ENCODE data around the gene NUP210L. TPM values are rescaled to one million over a fixed set of nuclear protein-coding genes. Genes with fewer than 3 reads are reported as not detected.
"Not testable (repeated sequence)": the region's sequence is repeated elsewhere in the genome, so short reads cannot be mapped to it uniquely, and the experiment has no call there.

Gene NUP210L
- total and polyA plus RNA-seq, 3 experiments from 2014 or later = 0.06 to 0.09 TPM; not detected in 1

DNA sequence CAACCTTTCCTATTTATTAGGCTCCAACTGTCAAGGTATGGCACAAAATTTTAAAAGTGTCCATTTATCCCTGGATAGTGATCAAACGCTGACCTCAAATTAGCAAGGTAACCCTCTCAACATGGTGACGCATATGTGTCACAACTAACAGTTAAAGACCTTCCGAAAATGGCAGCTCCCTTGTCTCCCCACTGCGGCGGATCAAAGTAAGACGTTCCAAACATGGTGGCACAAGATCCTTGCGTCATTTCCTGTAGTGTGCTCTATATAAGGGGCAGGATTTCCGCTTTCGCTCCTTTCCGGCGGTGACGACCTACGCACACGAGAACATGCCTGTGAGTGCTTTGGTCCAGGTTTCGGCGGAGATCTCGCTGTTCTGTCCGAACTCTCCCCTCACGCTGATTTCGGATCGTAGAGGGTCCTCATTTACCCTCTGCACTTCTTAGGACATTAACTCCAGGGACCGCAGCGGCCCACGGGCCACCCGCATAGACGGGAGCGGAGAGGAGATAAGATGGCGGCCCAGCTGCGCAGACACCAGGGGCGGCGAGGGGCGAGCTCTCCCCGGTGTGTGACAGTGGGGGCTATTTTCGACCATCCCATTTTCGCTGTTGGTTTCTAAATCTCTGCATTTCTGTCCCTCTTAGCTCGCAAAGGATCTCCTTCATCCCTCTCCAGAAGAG lies 164.3 kb downstream of the NUP210L start, which contains the start of gene RPS27:
RPS27 (plus strand) TSS at position 295 of the 683 bp plus-strand sequence; CDS start at position 330, 35 bp downstream.
- H3K27ac Mint-ChIP-seq = peak within 1 kb of the TSS; percentile 93 to 100 (median 100)
- peaks cover 14 to 45% (median 16%) of the 10 kb centered on the region in 3 donors for H3K36me3 Mint-ChIP-seq
- peak within 1 kb of the TSS; percentile 79 for H3K4me3 ChIP-seq (ENCODE audit: low read length)
- H3K4me1 ChIP-seq (ENCODE audit: insufficient read depth, low read length) = peaks cover 42% of the 10 kb centered on the region
- H3K27ac ChIP-seq (ENCODE audit: low read depth, low read length) = peak within 1 kb of the TSS; percentile 96
- H3K4me3 Mint-ChIP-seq = peak within 1 kb of the TSS; percentile 91 to 100 (median 97)
- H3K36me3 ChIP-seq (ENCODE audit: insufficient read depth, low read length) = peaks cover 34% of the 10 kb centered on the region
- DNase-seq = peak; percentile 77 to 96 (median 92)
- H3K9me3 ChIP-seq (ENCODE audit: low read length) = no peaks in the 10 kb centered on the region
- H3K4me1 Mint-ChIP-seq = peaks cover 36 to 61% (median 53%) of the 10 kb centered on the region in 3 donors
- H3K9me3 Mint-ChIP-seq = peaks cover 0 to 2% (median 0%) of the 10 kb centered on the region in 5 donors
- H3K27me3 ChIP-seq (ENCODE audit: insufficient read depth, low read length, poor library complexity, severe bottlenecking) = no peaks in the 10 kb centered on the region
- peaks cover 8% of the 10 kb centered on the region in 2 donors for H3K27me3 Mint-ChIP-seq
- ChIA-PET CTCF (interaction anchor here (1.2 to 9.1 kb wide), 4 partner anchors 10 to 193 kb away, joined by 3 to 94 read pairs (median 4); partner anchors contain the start of gene JTB), POLR2A (interaction anchor here (0.5 to 2.4 kb wide), 24 partner anchors 11 to 459 kb away, joined by 3 to 46 read pairs (median 5); partner anchors contain the start of genes CHTOP, CREB3L4, CRTC2 and DENND4B)

DNA sequence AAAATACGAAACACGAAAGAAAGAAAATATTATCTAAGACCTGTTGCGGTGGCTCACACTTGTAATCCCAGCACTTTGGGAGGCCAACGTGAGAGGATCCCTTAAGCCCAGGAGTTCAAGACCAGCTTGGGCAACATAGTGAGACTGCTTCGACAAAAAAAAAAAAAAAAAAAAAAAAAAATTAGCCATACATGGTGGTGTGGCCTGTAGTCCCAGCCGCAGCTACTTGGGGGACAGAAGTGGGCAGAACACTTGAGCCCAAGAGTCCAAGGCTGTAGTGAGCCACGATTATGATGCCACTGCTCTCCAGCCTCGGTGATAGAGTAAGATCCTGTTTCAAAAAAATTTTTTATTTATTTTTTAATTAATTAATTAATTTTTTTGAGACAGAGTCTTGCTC lies 167.3 kb downstream of the NUP210L start:
- H3K4me3 Mint-ChIP-seq = peak overlapping the region in 1 of 7 donors; percentile 45

DNA sequence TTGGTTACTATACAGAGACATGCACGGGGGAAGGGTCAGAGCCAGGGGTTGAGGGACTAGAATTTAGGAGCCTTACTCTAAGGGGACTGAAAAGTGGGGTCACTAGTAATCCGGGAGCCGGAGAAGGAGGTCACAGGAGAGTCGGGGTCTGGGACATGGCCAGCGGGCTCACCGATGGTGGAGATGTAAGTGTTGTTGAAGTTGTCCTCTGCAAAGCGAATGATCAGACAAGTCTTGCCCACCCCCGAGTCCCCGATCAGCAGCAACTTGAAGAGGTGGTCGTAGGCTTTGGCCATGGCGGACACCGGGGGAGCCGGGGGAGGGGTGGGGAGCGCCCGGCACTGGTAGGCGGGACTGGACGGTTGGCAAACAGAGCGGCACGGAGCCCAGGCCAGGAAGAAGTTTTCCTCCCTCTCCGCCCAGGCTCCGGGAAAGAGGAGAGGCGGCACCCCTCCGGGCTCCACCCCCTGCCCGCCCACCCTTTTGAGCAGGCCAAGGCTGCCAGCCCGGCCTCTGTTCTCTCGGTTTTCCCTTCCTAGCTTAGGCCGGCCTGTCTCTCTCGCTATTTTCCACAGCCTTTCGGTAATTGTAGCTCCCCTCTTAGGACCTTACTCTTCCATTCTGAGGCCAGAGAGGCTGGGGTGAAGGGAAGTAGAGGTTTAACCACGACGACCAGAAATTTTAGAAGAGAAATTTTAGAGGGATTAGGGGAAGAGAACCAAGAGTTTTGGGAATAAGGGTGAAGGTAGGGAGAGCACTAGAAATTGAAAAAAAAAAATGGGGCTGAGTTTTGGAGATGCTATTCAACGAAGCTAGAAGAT lies 168.7 kb downstream of the NUP210L start, which contains the start of gene RAB13:
RAB13 (minus strand) TSS at position 399 of the 821 bp plus-strand sequence; CDS start at position 296, 103 bp downstream.
- peaks cover 12 to 15% of the 10 kb centered on the region in 2 donors for H3K27me3 Mint-ChIP-seq

More for the DNA sequence above, 167.3 kb downstream of the NUP210L start:
- Mint-ChIP-seq H3K4me1 (peaks cover 28 to 40% (median 36%) of the 10 kb centered on the region in 3 donors), H3K27me3 (peaks cover 12 to 13% of the 10 kb centered on the region in 2 donors), H3K27ac (peak overlapping the region in 1 of 8 donors; percentile 89), H3K9me3 (peaks cover 0 to 2% (median 0%) of the 10 kb centered on the region in 5 donors), H3K36me3 (peaks cover 8 to 21% (median 11%) of the 10 kb centered on the region in 3 donors)
- DNase-seq = no peak
- ChIA-PET POLR2A (interaction anchor here (0.6 to 2.0 kb wide), 4 partner anchors 21 to 212 kb away, joined by 4 to 9 read pairs (median 4); partner anchors contain the start of gene SLC27A3), CTCF (interaction anchor here (0.7 to 9.1 kb wide), 20 partner anchors 11 to 310 kb away, joined by 3 to 94 read pairs (median 4); partner anchors contain the start of genes CREB3L4, DENND4B, HAX1 and JTB)
- H3K27me3 ChIP-seq (ENCODE audit: insufficient read depth, low read length, poor library complexity, severe bottlenecking) = no peaks in the 10 kb centered on the region
- H3K4me3 ChIP-seq (ENCODE audit: low read length) = no peak overlapping the region
- peaks cover 26% of the 10 kb centered on the region for H3K4me1 ChIP-seq (ENCODE audit: insufficient read depth, low read length)
- no peak overlapping the region for H3K27ac ChIP-seq (ENCODE audit: low read depth, low read length)
- H3K9me3 ChIP-seq (ENCODE audit: low read length) = no peaks in the 10 kb centered on the region
- H3K36me3 ChIP-seq (ENCODE audit: insufficient read depth, low read length) = peaks cover 14% of the 10 kb centered on the region

DNA sequence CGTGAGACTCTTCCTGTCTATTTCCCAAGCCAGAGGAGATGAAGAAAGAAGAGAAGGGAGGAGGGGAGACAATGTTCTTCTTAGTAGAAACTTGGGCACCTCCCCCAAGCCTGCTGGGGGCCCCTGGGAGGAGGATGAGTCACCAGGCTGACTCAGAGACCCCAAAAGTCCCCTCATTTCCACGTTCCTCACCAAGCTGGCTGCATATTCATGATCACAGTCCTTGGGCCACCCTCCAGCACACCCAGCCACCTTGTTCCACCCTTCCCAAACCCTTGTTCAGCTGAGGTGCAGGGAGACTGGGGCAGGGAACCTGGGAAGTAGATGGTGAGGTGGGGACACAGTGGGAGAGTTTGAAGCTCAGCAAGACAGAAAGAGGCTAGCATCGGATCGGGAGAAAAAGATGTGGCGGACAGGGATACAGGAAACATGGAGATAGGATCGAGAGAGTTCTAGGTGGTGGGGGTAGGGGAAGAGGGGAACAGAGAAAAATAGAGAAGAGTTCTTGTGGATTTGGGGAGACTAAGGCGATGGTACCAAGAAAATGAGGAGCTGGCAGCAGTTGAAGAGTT lies 169.4 kb downstream of the NUP210L start:
- no peaks in the 10 kb centered on the region for H3K36me3 ChIP-seq (ENCODE audit: insufficient read depth, low read length)
- Mint-ChIP-seq H3K27ac (peak overlapping the region in 1 of 8 donors; percentile 47), H3K27me3 (peaks cover 12% of the 10 kb centered on the region in 2 donors), H3K9me3 (no peaks in the 10 kb centered on the region), H3K4me3 (peak overlapping the region in 4 of 7 donors; percentile 11 to 67 (median 34)), H3K36me3 (no peaks in the 10 kb centered on the region), H3K4me1 (peaks cover 13 to 20% (median 17%) of the 10 kb centered on the region in 3 donors)
- no peak overlapping the region for H3K4me3 ChIP-seq (ENCODE audit: low read length)
- H3K27me3 ChIP-seq (ENCODE audit: insufficient read depth, low read length, poor library complexity, severe bottlenecking) = no peaks in the 10 kb centered on the region
- H3K27ac ChIP-seq (ENCODE audit: low read depth, low read length) = peak overlapping the region; percentile 20
- peaks cover 12% of the 10 kb centered on the region for H3K4me1 ChIP-seq (ENCODE audit: insufficient read depth, low read length)
- CTCF ChIA-PET = interaction anchor here (1.0 to 9.1 kb wide), 7 partner anchors 19 to 474 kb away, joined by 3 to 94 read pairs (median 6); partner anchors contain the start of gene CREB3L4
- no peak for DNase-seq
- no peaks in the 10 kb centered on the region for H3K9me3 ChIP-seq (ENCODE audit: low read length)
- POLR2A ChIA-PET = interaction anchor here (2.0 kb wide), 1 partner anchor 210 kb away, joined by 9 read pairs; the partner anchor contains the start of gene SLC27A3

More for the DNA sequence above, 168.7 kb downstream of the NUP210L start, which contains the start of gene RAB13:
- H3K4me3 Mint-ChIP-seq = peak within 1 kb of the TSS; percentile 31 to 67 (median 46)
- DNase-seq = peak in 1 of 5 donors; percentile 11
- peak within 1 kb of the TSS; percentile 69 to 93 (median 90) for H3K27ac Mint-ChIP-seq
- no peaks in the 10 kb centered on the region for H3K9me3 ChIP-seq (ENCODE audit: low read length)
- ChIA-PET POLR2A (interaction anchor here (0.6 to 2.0 kb wide), 6 partner anchors 9 to 211 kb away, joined by 3 to 9 read pairs (median 4); partner anchors contain the start of genes JTB and SLC27A3), CTCF (interaction anchor here (0.6 to 9.1 kb wide), 36 partner anchors 9 to 475 kb away, joined by 3 to 94 read pairs (median 4); partner anchors contain the start of genes CHTOP, CREB3L4, DENND4B and HAX1)
- peaks cover 12% of the 10 kb centered on the region for H3K4me1 ChIP-seq (ENCODE audit: insufficient read depth, low read length)
- H3K36me3 ChIP-seq (ENCODE audit: insufficient read depth, low read length) = peaks cover 1% of the 10 kb centered on the region
- no peak within 1 kb of the TSS for H3K4me3 ChIP-seq (ENCODE audit: low read length)
- H3K27ac ChIP-seq (ENCODE audit: low read depth, low read length) = peak within 1 kb of the TSS; percentile 20
- H3K4me1 Mint-ChIP-seq = peaks cover 16 to 25% (median 22%) of the 10 kb centered on the region in 3 donors
- H3K36me3 Mint-ChIP-seq = peaks cover 0 to 7% (median under 1%) of the 10 kb centered on the region in 3 donors
- H3K27me3 ChIP-seq (ENCODE audit: insufficient read depth, low read length, poor library complexity, severe bottlenecking) = no peaks in the 10 kb centered on the region
- peaks cover 0 to 2% (median 0%) of the 10 kb centered on the region in 5 donors for H3K9me3 Mint-ChIP-seq

DNA sequence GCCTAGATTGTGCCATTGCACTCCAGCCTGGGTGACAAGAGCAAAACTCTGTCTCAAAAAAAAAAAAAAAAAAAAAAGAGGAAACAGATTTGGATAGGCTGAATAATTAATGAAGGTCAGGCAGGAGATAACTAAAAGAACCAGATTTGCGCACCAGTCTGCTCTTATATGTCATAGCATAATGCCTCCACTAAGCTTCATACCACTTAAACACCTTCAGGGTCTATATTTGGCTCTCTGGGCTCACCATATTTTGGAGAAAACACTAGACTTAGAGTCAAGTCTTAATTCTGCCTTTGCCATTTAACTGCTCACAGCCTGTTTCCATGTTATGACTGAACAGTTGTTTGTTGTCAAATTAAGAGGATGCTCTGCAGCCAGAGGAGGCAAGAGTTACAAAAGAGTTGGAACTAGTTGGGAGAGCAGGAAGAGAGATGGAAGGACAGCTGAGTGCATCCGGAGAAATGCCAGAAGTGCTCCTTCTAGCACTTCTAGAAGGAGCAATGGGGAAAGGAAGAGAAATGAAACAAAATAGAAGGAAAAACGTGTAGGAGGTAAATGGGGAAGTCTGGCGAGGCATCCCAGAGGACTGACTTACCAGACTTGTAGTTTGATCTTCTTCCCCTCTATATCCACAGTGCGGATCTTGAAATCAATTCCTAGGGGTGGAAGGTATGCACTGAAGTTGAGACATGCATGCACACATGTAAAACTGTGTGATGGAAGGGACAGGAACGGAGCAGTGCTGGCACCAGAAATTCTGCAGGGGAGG lies 170.6 kb downstream of the NUP210L start:
- peaks cover 11 to 14% (median 14%) of the 10 kb centered on the region in 3 donors for H3K4me1 Mint-ChIP-seq
- no peaks in the 10 kb centered on the region for H3K9me3 ChIP-seq (ENCODE audit: low read length)
- H3K4me3 Mint-ChIP-seq = no peak overlapping the region
- H3K27me3 Mint-ChIP-seq = peaks cover 12% of the 10 kb centered on the region in 2 donors
- no peak overlapping the region for H3K4me3 ChIP-seq (ENCODE audit: low read length)
- no peaks in the 10 kb centered on the region for H3K9me3 Mint-ChIP-seq
- ChIA-PET POLR2A (no interaction called here), CTCF (interaction anchor here (0.7 to 9.1 kb wide), 6 partner anchors 17 to 211 kb away, joined by 3 to 94 read pairs (median 12); partner anchors contain the start of genes CREB3L4 and DENND4B)
- peaks cover 7% of the 10 kb centered on the region for H3K4me1 ChIP-seq (ENCODE audit: insufficient read depth, low read length)
- no peak overlapping the region for H3K27ac ChIP-seq (ENCODE audit: low read depth, low read length)
- H3K27me3 ChIP-seq (ENCODE audit: insufficient read depth, low read length, poor library complexity, severe bottlenecking) = no peaks in the 10 kb centered on the region
- no peaks in the 10 kb centered on the region for H3K36me3 ChIP-seq (ENCODE audit: insufficient read depth, low read length)
- no peaks in the 10 kb centered on the region for H3K36me3 Mint-ChIP-seq
- DNase-seq = no peak
- peak overlapping the region in 2 of 8 donors; percentile 46 to 63 for H3K27ac Mint-ChIP-seq

DNA sequence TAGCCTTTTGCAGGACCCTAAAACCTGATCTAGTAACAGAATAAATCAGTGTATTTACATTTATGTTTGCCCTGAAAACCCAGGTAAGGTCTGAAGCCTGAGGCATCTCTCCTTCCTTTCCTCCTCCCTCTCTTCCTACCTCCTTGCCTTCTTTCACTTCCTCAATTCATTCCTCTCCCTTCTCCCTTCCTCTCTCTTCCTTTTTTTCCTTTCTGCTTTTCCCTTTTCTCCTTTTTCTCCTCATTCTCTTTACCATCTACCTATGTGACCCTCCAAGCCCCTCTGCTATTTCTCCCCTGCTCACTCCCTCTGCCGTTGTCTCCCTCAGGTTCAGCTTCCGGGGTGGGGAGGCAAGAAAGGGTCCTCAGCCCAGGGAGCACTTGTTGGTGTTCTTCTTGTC lies 173.1 kb downstream of the NUP210L start:
- peaks cover 11 to 12% of the 10 kb centered on the region in 2 donors for H3K27me3 Mint-ChIP-seq
- CTCF ChIA-PET = interaction anchor here (0.6 kb wide), 1 partner anchor 161 kb away, joined by 3 read pairs; no protein-coding TSS in a partner anchor
- H3K27me3 ChIP-seq (ENCODE audit: insufficient read depth, low read length, poor library complexity, severe bottlenecking) = not testable (repeated sequence)

More for the DNA sequence above, 173.1 kb downstream of the NUP210L start:
- H3K4me3 Mint-ChIP-seq; H3K27ac Mint-ChIP-seq; DNase-seq; H3K27ac ChIP-seq (ENCODE audit: low read depth, low read length); H3K9me3 ChIP-seq (ENCODE audit: low read length); H3K9me3 Mint-ChIP-seq; H3K4me3 ChIP-seq (ENCODE audit: low read length); POLR2A ChIA-PET; H3K36me3 ChIP-seq (ENCODE audit: insufficient read depth, low read length): not testable (repeated sequence)
- peaks cover 12% of the 10 kb centered on the region for H3K4me1 ChIP-seq (ENCODE audit: insufficient read depth, low read length)
- Mint-ChIP-seq H3K4me1 (peaks cover 19 to 24% (median 20%) of the 10 kb centered on the region in 3 donors), H3K36me3 (peaks cover 0 to 11% (median 0%) of the 10 kb centered on the region in 3 donors)
